Omental fat pad (tissue), 4 donors: ENCODE measurements around the gene CATSPER3. TPM values are rescaled to one million over a fixed set of nuclear protein-coding genes. Genes with fewer than 3 reads are reported as not detected.

Source experiments
- ATAC-seq: fragments of 150-250 bp; one replicate; pipeline ENCODE4 v1.9.1; 2016; ENCODE audit warnings: mild to moderate bottlenecking, moderate library complexity; ENCODE audit not compliant: low FRiP score
- DNase-seq: peaks from one replicate; pipeline ENCODE4 v3.0.0-alpha.2; 2019; ENCODE audit warnings: low spot score
- total RNA-seq, 4 donors: library from RNA; depleted of rRNA; stranded (reverse); fragments of >200 nt; gene quantifications; one replicate each; pipeline ENCODE4 v1.1.0, GENCODE V29; 2016
- TF ChIP-seq, protein P1 (sequence below), 3 donors: fragments of 450-650 bp; IDR thresholded peaks; one replicate each; pipeline ENCODE4 v1.5.1; 2016 to 2017; ENCODE audit warnings: antibody characterized with exemption in 3 of 3, mild to moderate bottlenecking in 3 of 3, moderate library complexity in 2 of 3

Gene CATSPER3
- total RNA-seq, 4 donors from 2014 or later, result 0.46 to 0.48 TPM; not detected in 2

DNA sequence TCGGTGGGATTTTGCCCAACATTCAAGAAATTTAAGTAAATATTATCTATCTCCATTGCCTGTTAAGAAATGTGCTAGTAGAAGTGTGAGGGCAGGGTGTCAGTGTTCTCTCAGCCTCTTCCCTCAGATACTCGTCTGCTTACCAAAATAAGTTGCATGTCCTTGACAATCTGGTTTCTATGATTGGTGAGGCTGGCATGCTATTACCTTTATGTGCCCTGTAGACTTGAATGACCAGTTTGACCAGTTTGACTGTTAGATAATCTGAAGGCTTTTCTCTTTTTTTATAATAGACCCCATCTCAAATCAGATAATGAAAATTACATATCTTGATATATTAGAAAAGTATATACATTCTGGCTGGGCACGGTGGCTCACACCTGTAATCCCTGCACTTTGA lies 348 bp downstream of the CATSPER3 start:
- DNase-seq (no peak), ATAC-seq (no peak)
- TF ChIP-seq, protein P1, sequence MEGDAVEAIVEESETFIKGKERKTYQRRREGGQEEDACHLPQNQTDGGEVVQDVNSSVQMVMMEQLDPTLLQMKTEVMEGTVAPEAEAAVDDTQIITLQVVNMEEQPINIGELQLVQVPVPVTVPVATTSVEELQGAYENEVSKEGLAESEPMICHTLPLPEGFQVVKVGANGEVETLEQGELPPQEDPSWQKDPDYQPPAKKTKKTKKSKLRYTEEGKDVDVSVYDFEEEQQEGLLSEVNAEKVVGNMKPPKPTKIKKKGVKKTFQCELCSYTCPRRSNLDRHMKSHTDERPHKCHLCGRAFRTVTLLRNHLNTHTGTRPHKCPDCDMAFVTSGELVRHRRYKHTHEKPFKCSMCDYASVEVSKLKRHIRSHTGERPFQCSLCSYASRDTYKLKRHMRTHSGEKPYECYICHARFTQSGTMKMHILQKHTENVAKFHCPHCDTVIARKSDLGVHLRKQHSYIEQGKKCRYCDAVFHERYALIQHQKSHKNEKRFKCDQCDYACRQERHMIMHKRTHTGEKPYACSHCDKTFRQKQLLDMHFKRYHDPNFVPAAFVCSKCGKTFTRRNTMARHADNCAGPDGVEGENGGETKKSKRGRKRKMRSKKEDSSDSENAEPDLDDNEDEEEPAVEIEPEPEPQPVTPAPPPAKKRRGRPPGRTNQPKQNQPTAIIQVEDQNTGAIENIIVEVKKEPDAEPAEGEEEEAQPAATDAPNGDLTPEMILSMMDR (IDR thresholded peaks at IDR 0.05), result no peak

DNA sequence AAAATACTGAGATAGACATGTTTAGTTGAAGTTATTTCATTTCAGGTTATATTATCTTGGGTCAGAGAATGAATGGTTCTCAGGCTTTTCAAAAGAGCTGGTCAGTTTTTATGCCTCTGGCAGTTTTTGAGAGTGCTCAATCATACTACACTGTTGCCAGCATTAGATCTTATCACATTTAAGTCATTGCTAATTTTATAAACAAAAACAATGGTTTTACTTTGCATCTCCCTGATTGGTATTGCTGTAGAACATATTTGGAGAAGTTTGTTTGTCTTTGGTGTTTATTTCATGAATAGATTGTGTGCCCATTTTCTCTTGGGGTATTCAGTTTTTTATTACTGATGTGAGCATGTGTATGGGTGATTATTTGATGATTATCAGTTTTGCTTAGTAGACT lies 1.5 kb downstream of the CATSPER3 start:
- ATAC-seq, result no peak
- no peak for DNase-seq
- TF ChIP-seq, protein P1 (IDR thresholded peaks at IDR 0.05), result no peak

DNA sequence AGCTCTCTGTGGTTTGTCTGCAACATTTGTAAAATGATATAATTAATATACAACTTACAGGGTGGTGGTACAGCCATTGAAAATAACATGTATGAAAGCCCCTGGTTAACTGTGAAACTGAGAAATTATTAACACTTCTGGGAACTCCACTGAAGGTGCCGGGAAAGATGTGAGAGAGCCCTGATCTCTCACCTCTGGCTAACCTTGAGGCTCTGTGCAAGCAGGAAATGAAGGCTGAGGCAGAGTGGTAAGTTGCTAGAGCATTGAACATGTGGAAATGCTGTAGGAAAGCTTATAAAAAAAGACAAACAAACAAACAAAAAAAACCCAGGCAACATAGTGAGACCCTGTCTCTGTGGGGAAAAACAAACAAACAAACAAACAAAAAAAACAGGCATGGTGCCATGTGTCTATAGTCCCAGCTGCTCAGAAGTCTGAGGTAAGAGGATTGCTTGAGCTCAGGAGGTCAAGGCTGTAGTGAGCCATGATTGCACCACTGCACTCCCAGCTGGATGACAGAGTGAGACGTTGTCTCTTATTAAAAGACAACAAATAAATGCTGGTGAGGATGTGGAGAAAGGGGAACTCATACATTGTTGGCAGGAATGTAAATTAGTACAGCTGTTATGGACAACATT lies 7.5 kb downstream of the CATSPER3 start:
- no peak for ATAC-seq
- DNase-seq, result no peak
- TF ChIP-seq, protein P1 (IDR thresholded peaks at IDR 0.05), result no peak

DNA sequence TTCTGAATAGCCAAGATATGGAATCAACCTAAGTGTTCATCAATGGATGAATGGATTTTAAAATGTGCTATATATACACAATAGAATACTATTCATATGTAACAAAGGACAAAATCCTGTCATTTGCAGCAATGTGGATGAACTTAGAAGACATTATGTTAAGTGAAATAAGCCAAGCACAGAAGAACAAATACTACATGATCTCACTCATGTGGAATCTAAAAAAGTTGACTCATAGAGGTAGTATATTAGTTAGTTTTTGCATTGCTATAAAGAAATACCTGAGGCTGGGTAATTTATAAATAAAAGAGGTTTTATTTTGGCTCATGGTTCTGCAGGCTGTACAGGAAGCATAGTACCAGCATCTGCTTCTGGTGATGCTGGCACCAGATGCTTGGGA lies 8.1 kb downstream of the CATSPER3 start:
- ATAC-seq, result no peak
- DNase-seq, result no peak
- TF ChIP-seq, protein P1 (IDR thresholded peaks at IDR 0.05), result no peak

DNA sequence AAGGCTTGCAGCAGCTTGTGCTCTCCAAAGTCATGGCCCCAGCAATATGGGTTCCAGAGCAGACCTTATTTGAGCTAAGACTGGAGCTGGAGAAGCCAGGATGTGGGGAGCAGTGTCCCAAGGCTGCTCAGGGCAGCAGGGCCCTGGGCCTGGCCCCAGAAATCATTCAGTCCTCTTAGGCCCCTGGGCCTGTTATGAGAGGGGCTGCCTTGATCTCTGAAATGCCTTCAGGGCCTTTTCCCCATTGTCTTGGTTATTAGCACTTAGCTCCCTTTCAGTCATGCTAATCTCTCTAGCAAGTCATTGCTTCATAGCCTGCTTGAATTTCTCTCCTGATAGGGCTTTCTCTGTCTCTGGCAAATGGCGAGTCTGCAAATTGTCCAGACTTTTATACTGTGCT lies 9.1 kb downstream of the CATSPER3 start:
- TF ChIP-seq, protein P1 (IDR thresholded peaks at IDR 0.05), result no peak
- DNase-seq (no peak), ATAC-seq (no peak)

DNA sequence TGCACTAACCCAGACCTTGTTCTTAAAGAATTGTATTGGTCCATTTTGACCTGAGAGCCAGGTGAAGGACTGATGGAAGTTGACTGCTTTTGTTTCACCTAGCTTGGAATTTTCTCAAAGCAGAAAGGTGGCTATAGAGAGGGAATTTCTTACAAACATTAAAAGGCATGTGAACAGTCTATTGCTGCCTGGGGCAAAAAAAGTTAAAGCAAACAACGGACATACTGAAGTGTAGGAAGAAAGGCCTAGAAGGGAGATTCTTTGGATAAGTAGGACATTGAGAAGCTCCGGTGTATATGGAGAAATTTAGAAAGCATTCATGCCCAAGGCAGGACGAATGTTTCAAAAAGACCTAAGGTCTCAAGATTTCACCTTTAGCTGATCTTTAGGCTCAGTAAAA lies 11.7 kb downstream of the CATSPER3 start:
- ATAC-seq, result no peak
- DNase-seq, result no peak
- TF ChIP-seq, protein P1 (IDR thresholded peaks at IDR 0.05), result no peak

DNA sequence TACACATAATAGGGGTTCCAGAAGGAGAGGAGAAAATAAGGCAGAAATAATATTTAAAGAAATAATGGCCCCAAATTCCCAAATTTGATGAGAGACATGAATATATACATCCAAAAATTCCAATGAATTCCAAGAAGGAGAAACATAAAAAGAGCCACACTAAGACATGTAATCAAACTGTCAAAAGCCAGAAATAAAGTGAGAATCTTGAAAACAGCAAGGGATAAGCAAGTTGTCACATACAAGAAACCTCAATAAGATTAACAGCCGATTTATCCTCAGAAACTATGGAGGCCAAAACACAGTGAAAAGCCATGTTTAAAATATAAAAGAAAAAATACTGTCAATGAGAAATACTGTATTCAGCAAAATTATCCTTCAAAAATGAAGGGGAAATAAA lies 14.5 kb downstream of the CATSPER3 start:
- ATAC-seq (no peak), DNase-seq (no peak)
- TF ChIP-seq, protein P1 (IDR thresholded peaks at IDR 0.05), result no peak
